ENCODE measurements around the gene TOM1L1.

The TOM1L1 gene

GRCh38 chr17:54937018-54937417 lies 36.4 kb downstream of the TOM1L1 start:
- intact Hi-C loops (cut with DNase I), result no loop called here
- no peak for DNase-seq

- no peak for DNase-seq
- intact Hi-C loops (cut with DNase I), result no loop called here
Measured at GRCh38 chr17:54937426-54937825, 36.8 kb downstream of the TOM1L1 start.

GRCh38 chr17:54941285-54941684 lies 40.6 kb downstream of the TOM1L1 start:
- DNase-seq, result no peak
- intact Hi-C loops (cut with DNase I), result no loop called here

- DNase-seq, result no peak
- intact Hi-C loops (cut with DNase I), result no loop called here
Measured at GRCh38 chr17:54944796-54945195, 44.1 kb downstream of the TOM1L1 start.

GRCh38 chr17:54945231-54945630 lies 44.6 kb downstream of the TOM1L1 start:
- DNase-seq, result no peak
- intact Hi-C loops (cut with DNase I), result no loop called here

DNA sequence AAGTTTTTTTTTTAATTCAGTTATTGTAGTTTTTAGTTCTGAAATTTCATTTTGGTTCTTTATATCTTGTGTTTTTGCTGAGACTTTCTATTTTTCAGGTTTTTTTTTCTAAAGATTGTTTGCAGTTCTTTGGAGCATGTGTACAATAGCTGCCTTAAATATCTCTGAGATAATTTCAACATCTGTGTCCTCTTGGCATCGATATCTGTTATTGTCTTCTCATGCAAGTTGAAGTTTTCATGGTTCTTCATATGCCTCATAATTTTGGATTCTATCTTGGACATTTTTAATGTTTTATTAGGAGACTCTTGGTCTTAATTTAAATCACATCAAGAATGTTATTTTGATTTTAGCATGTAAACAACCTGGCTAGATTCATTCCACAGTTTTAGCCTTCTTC lies 45.0 kb downstream of the TOM1L1 start:
- DNase-seq, result no peak
- intact Hi-C loops (cut with DNase I), result no loop called here

GRCh38 chr17:54947396-54947795 lies 46.7 kb downstream of the TOM1L1 start:
- no peak for DNase-seq
- intact Hi-C loops (cut with DNase I), result no loop called here

- no peak for DNase-seq
- intact Hi-C loops (cut with DNase I), result no loop called here
Measured at GRCh38 chr17:54948380-54948779, 47.7 kb downstream of the TOM1L1 start.

DNA sequence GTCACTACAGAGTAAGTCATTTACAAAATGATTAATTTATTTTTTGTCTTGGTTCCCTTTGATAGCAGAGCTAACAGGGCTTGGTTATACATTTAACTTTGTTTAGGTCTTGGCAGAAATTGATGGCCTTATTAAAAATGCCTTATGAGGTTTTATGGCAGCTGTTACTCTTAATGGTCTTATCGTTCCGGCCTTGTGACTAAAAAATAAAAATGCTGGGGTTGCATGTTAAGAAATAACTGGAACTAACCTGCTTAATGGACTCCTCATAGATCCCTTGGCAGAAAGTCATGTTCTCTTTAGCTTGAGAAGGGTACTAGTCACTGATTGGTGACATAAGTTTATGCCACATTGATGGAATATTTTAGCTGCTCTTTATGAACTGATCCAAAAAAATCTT lies 49.5 kb downstream of the TOM1L1 start:
- DNase-seq, result no peak
- intact Hi-C loops (cut with DNase I), result no loop called here

DNA sequence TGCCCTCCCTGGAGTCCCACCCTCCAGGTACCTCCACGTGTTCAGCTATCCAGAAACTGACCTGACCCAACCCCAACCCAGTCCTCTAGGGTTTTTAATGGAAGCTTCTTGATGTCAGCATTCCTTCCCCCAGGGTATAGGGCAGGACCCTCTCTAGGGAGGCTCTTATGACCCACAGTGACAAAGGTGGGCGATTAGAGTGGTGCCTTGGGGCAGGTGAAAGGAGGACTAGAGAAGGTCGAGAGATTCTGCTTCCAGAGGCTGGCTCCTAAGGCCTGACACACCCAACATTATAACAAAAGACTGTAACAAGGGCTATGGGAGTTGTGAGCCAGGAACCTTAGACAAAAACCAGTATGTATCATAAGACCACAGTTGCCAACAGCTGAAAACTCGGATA lies 50.6 kb downstream of the TOM1L1 start:
- no peak for DNase-seq
- intact Hi-C loops (cut with DNase I), result no loop called here

DNA sequence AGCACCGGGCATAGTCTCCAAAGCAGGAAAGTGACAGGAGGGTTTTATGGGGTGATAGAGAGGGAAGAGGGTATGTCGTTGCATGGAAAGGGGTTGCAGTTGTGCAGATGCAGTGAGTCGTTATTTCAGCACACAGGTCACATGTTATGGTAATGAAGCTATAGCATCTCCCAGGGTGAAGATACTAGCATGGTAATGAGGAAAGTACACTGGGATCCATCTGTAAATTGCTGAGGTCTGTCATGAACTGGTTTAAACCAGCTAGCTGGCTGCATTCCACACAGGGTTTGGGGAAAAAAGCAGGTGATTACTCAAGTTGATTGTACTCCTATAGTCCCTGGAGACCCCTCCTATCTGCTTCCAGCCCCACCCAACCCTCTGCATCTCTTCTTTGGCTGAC lies 56.1 kb downstream of the TOM1L1 start:
- DNase-seq, result no peak
- intact Hi-C loops (cut with DNase I), result no loop called here

- DNase-seq, result peak in 22 of 42 donors; percentile 48 to 79 (median 66)
- intact Hi-C loops (cut with DNase I), result no loop called here
Measured at GRCh38 chr17:54967621-54968261, 67.1 kb downstream of the TOM1L1 start.

DNA sequence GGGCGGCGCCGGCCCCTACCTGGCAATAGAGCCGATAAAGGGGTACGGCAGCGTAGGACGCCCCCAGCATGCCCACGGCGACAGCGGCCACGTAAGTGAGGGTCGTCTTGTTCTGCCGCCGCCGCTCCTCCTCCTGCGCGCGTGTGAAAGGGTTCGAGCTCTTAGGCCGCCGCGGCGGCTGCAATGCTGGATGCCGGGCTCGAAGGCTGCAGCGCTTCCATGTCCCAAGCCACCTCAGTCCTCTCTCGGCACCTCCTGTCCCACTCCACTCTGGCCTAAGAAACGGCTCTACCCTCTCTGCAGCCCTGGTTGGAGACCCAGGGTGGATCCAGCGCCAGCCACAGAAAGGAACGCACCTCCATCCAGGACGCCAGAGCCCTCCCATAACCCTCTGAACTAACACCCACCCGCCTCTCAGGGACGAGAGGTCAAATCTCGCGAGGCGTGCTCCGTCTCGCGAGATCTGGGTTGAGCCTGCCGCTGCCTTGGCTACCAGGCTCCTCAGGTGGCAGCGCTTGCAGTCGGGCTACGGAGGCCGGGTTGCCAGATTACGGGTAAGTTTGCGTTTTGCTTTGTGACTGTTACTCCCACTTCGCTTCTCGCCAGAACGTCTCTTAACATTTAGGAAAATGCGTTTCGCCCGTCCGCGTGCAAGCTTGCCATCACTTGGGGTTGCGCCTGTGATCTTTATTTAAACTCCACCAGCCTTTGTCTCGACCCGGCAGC lies 67.8 kb downstream of the TOM1L1 start, which contains the start of the genes COX11 and STXBP4:
COX11 (minus strand) TSS at position 393 of the 726 bp plus-strand sequence; CDS start at position 385, 8 bp downstream.
STXBP4 (plus strand) TSS at position 504 of the 726 bp plus-strand sequence. CDS start 17,455 bp downstream, outside the sequence.
- intact Hi-C loops (cut with DNase I), result no loop called here
- DNase-seq, result peak; percentile 92 to 99 (median 96)

DNA sequence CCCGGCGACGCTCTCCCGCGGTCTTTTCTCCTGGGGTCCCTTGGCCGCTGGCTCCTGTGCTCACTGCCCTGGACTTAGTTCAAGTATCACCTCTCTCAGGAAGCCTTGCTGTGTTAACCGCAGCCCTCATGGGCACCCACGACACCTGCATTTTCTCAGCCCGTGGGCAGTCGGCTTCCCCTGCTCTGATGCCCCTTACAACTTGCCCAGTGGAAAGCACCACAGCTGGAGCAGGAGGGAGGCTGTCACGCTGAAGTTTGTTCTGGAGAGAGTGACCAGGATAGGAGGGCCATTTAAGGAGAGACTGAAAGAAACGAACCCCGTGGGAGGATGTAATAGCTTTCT lies 68.3 kb downstream of the TOM1L1 start:
- intact Hi-C loops (cut with DNase I), result no loop called here
- peak in 10 of 42 donors; percentile 10 to 60 (median 29) for DNase-seq

GRCh38 chr17:54969658-54970572 lies 69.3 kb downstream of the TOM1L1 start:
- no peak for DNase-seq
- intact Hi-C loops (cut with DNase I), result no loop called here

GRCh38 chr17:54971147-54971546 lies 70.5 kb downstream of the TOM1L1 start:
- DNase-seq, result no peak
- intact Hi-C loops (cut with DNase I), result no loop called here

DNA sequence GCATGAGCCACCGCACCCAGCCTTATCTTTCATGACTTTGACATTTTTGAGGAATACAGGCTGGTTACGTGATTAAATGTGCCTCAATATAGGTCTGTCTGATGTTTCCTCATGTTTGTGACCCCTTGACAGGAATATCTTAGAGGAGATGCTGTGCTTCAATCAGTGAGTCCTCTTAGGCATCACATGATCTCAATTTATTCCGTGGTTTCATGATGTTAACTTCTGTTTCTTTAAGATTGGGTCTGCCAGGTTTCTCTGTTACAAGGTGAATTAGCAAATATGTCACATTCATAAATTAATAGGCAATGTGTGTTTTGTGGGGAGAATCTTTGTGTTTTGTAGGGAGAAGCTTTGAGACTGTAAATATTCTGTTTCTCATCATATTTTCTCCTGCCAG lies 71.2 kb downstream of the TOM1L1 start:
- DNase-seq, result no peak
- intact Hi-C loops (cut with DNase I), result no loop called here

DNA sequence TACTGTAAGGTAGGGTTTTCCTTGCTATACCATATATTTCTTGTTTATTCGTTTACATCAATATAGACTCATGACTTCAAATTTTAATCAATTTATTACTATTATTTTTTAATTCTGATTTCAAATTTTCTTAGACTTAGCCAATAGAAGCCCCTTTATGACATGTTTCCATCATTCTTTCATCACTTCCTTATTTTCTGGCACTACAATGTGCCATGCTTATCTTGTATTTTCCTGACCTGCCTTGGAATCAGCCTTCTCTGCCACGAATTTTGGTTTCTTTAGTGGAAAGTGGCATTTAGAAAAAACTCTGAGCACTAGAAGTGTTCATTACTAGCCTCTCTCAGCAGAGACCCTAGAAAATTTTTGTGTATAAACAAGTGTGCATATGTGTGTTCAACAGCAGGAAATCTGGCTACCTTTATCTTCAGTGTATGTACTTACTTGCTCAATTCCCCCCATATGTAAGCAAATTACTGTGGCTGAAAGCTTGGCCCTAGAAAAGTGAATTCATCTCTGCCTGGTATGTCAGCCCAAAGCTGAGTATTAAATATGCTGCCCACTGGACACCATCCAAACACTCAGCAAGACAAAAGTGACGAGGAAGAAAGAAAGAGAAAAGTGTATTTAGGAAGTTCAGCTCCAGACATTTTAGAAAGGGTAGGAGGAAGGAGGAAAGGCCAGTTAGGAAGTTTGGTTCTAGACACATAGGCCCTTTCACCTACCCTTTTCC lies 71.9 kb downstream of the TOM1L1 start:
- intact Hi-C loops (cut with DNase I), result no loop called here
- no peak for DNase-seq

DNA sequence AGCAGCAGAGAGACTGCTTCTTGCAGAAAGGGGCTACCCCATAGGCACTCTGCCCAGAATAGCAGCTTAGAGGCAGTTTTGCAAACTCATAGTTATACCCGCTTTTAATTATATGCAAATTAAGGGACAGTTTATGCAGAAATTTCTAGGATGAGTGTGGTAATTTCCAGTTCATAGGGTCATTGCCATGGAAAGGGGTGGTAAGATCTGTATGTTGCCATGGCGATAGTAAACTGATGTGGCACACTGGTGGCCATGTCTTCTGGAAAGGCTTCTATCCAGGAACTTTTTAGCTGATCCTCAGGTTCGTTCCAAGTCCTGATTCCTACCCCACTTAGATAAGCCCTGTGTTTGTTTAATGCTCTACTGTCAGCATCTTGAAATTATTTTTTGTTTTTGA lies 74.1 kb downstream of the TOM1L1 start:
- intact Hi-C loops (cut with DNase I), result no loop called here
- DNase-seq, result no peak

All from head of caudate nucleus (tissue), 42 donors.